GM21447 (cell line): ENCODE results near the gene USF3.
A peak's percentile ranks its signal among the peaks of the same experiment; 100 is the strongest.

Experiments used
- ATAC-seq: cut with Tn5 transposase; IDR thresholded peaks from one replicate; pipeline ENCODE4 v1.9.1; 2021; ENCODE audit not compliant: unreplicated experiment

The USF3 gene

DNA sequence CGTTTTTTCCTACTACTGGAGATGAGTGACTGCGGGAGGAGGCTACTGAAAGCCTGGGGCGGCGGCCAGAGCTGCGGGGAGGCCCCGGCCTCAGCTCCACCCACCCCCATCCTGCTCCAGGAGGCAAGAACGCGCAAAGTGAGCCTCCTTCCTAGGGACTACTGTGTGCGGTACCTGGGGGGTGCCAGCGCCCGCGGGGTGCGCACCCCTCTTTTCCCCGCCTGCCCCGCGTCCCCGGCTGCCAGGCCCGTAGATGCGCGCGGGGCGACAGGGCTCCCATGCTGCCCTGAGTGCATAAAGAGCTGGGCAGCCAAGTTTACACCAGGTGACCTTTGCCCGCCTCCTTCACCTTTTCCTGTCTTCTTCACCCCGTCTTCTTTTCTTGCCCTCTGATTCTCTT, 2.5 kb upstream of the USF3 start:
- ATAC-seq, result no peak

DNA sequence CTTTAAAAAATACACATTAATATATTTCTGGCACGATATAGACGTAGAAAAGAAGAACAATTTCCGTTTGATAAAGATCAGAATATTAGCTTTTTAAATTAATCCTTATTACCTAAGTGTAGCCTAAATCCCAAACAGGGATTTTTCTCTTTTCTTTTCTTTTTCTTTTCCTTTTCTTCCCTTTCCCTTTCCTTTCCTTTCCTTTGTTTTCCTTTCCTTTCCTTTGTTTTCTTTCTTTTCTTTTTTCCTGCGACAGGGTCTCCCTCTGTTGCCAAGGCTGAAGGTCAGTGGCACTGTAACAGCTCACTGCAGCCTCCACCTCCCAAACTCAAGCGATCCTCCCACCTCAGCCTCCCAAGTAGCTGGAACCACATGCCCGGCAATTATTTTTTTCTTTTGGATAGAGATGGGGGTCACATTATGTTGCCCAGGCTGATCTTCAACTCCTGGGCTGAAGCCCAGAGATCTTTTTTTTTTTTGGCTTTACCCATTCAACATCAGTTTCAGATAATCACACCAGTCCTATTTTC, 1.8 kb upstream of the USF3 start:
- ATAC-seq, result no peak

DNA sequence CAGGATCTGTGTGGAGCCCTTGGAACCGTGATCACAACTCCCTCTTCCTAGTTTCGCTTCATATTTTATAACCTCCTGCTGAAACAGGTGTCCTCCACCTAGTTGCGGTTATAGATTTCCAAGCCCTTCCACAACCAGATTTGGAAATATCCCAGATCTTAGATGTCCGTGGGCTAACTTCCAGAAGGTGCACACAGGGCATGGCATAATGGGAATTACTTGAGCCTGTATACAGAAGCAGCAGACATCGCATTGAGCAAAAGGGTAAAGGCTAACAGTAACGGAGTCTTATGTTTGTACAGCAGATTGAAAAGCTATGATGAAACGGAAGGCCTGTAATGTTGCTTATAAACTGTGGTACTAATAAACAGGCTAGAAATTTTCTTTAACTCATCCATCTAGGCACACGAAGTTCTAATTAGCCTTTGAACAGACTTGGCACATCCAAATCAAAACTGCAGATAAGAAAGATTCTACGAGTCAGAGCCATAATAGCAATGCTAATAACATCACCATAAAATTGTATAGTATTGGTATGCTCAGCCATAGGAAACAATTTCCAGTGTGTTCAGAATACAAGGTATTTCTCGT, 1.2 kb upstream of the USF3 start:
- no peak for ATAC-seq

DNA sequence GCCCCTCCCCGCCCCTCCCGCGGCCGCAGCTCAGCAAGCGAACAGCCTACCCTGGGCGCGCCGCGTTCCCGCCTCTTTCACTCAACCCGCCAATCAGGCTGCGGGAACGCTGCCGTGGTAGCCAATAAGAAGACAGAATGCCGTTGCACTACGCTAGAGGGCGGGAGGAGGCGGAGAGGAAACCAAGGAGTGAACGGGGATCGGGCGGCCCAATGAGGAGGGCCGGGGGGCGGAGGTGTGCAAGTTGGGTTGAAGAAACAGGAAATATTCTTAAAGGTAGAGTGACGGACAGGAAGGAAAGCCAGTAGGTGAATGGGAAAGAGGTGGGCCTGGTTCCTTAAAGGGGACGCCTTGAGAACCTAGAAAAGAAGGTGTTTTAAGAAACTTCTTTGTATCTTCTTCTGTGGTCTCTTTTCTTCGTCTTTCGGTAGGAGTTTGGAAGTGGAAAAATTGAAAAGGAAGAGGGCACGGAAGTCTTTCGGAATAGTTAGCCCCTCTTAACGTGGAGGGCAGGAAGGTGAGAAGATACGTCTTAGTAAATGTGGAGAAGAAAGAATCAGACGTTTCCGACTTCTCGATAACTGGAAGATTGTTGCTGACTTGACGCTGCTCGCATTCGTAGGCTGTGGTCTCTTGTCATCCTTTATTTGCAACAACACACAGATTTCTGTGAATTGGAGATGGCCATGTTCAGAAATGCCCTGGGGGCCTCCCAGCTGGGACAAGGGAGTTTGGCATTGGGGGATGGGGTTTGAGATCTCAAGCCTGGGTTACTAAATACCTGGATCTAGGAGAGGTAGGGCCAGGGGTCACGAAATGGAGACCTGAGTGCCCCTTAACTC, 437 bp upstream of the USF3 start:
- ATAC-seq, result peak; percentile 95

DNA sequence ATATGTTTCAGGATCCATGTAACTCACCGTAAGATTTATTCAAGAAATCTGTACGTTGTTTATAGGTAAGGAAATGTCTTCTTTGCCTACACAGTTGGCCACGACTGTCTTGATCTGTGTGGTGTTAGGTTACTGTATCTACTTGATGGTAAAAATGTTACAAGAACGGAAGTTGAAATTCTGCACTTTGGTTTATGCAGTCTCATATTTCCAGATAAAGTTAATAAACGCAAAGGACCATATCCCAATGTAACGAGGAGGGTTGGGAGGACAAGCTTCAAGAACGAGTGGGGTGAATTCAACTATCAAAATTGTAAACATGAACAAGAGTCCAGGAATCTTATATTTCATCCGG, 1.0 kb downstream of the USF3 start:
- ATAC-seq, result no peak

DNA sequence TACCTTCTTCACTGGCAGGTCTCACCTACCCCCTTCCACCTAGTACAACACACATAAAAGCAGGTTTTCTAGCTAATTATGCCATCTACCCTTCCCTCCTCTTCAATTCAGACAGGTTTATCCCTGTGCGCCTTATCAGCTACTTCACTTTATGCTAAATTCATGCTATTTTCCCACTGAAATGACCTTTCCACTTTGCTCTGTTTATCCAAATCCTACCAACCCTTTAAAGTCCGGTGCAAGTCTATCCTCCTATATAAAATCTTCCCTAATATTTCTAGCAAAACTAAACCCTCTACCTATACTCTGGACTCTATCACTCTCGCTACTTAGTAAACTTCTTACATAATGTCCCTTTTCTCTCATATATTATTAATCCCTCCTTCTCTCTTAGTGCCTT, 6.0 kb downstream of the USF3 start:
- no peak for ATAC-seq

DNA sequence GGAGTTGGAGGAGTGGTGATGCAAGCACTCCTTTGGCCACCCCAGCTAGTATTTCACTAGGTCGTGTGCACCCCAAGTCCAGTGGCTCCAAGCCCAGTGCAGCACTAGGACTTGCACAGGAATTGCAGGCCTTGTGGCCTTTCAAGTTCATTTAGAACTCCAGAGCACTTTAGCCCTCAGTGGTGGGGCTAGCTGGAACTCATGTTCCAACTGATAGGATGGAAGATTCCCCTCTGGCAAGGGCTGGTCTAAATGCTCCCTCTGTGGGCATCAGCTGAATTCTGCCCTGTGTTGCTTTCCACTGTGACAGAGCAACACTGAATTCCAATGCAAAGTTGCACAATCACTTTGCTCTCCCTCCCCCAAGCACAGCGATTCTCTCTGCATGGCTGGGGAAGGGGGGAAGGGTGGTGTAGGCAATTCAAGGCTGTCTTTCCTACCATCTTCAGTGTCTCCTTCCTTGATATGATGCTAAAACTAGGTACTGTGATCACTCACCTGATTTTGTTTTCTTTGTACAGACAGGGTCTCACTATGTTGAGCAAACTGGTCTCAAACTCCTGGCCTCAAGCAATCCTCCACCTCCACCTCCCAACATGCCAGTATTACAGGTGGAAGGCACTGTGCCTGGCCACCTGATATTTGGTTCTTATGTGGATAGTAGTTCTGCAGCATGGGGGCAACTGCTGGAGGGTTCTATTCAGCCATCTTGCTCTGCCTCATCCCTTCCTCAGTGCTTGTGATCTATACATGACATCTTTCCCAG, 10.3 kb downstream of the USF3 start:
- no peak for ATAC-seq

DNA sequence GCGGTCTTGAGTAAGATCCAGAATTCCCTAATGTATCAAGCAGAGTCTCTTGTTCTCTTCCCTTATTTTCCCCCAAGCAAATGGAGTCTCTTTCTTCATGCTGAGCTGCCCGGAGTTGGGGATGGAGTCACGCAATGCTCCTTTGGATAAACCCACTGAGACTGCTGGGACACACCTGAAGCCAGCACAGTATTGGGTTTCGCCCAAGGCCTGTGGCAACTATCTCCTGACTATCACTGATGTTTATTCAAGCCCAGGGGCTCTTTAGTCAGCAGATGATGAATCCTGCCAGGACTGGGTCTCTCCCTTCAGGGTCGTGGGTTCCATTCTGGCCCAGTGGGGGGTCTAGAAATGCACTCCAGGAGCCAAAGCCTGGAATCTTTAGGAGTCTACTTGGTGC, 11.3 kb downstream of the USF3 start:
- no peak for ATAC-seq

DNA sequence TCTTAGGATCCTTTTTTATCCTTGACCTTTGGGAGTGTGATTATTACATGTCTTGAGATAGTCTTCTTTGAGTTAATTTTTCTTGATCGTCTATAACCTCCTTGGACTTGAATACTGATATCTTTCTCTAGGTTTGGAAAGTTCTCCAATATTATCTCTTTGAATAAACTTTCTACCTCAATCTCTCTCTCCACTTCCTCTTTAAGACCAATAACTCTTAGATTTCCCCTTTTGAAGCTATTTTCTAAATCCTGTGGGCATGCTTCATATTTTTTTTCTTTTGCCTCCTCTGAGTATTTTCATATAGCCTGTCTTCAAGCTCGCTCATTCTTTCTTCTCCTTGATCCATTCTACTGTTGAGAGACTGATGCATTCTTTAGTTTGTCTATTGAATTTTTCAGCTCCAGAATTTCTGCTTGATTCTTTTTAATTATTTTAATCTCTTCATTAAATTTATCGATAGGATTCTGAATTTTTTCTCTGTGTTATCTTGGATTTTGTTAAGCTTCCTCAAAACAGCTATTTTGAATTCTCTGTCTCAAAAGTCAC, 12.1 kb downstream of the USF3 start:
- ATAC-seq, result no peak

DNA sequence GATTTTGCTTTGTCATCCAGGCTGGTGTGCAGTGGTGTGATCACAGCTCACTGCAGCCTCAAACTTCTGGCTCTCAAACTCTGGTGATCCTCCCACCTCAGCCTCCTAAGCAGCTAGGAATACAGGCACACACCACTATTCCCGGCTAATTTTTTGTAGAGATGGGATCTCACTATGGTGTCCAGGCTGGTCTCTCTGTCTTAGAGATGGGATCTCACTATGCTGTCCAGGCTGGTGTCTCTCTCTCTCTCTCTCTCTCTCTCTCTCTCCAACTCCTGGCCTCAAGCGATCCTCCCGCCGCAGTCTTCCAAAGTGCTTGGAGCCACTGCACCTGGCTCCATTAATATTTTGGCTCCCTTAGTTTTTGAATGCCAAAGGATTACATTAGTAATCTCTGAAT, 17.7 kb downstream of the USF3 start:
- no peak for ATAC-seq

DNA sequence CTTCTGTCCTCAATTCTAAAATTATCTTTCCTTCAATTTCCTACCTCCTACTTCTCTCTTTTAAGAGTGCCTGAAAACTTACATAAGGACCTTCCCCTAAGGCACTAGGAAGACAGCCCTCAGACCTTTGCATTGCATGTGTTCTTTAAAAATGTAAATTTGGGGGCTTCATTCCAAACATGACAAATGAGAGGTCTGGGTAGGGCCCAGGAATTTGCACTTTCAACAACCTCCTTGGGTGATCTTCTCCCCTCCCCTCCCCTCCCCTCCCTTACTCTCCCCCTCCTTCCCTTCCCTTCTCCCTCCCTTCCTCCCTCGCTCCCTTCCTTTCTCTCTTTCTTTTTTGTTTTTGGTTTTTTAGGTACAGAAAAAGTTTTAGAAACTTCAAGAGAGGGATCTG, 18.7 kb downstream of the USF3 start:
- ATAC-seq, result no peak

DNA sequence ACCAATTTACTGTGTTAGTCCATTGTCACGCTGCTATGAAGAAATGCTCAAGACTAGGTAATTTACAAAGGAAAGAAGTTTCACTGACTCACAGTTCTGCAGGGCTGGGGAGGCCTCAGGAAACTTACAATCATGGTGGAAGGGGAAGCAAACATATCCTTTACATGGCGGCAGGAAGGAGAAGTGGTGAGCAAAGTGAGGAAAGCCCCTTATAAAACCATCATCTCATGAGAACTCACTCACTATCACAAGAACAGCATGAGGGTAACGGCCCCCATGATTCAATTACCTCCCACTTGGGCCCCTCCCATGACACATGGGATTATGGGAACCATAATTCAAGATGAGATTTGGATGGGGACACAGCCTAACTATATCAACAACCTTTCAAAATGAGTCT, 20.2 kb downstream of the USF3 start:
- ATAC-seq, result no peak

DNA sequence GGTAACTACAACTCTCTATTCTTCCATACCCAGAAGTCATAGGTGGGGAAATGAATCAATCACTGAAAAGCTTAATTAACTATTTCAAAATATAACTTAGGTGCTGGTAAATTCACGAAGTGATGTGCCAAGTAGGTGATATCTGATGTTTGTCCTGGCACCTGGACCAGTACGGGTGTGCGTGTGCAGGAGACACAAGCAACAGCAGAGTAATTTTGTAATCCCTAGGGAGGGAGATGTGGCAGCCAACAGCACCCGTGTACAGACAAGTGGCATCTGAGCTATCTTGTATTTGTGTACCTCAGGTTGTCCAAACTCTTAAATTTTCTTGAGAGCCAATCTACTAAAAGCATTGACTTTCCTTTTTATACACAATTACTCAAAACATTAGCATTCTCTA, 22.8 kb downstream of the USF3 start:
- ATAC-seq, result no peak

DNA sequence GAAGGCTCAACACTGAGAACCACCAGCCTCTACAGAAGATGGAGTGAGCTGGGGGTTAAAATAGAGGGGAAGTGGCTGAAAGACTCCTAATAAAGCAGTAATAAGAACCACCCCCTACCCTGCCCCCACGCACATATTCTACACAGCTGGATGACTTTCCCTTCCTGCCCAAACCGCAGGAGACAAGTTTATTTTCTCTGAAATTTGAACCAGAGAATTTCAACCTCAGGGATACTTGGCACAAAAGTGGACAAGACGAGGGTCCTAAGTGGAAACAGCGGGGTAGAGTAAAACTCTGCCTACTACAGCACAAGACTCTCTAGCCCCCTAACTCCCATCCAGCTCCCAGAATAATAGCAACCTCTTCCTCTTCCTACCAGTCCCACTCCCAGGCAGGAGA, 28.4 kb downstream of the USF3 start:
- no peak for ATAC-seq

DNA sequence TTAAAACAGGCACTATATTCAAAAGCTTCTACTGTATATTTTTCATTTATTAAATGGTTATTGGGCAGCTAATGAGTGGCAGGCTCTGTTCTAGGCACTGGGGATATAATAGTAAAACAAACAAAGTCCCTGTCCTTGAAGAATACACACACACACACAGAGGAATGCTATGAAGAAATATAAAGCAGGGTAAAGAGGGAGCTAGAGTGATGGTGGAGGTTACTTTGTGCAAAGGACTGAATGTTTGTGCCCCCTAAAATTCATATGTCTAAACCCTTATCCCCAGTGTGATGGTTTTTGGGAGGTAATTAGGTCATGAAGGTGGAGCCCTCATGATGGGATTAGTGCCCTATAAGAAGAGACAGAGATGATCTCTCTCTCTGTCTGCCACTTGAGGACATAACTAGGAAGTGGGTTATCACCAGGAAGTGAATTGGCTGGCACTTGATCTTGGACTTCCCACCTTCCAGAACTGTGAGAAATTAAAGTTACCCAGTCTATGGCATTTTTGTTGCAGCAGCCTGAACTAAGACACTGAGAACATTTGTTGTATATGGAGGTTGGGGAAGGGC, 31.8 kb downstream of the USF3 start:
- no peak for ATAC-seq

DNA sequence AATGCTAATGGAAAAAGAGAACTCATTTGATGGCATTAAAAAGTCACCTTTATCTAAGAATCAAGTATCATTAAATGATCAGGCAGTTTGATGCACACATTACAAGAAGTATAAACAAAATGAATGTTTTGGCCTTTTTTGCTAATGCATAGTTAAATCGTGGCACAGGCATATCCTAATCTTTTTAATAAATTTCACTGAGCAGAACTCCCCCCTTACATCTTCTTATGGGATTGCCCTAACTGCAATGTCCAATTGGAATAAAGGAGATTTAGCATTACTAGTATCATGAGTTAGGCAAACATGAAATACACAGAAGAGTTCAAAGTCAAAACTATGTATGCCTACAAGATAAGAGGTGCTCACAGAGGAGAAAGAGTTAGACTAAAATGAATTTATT, 32.7 kb downstream of the USF3 start:
- no peak for ATAC-seq

DNA sequence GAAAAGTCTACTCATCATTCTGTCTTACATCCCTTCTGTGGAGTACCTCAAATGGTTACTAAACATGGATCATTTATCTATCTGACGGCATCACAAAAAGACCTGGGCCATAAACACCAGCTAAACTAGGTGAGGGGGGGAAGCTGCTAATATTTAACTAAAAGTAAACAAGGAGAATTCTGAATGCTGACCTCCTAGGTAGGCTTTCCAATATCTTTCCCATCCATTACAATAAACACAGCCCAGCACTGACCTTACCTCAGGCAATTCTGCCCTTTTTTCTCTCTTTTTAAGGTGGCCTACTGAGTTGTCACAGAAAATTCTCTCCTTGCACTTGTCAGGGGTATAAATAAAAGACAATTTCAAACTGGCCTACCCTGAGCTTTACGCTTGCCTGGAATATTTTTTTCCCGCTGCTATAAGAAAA, 33.1 kb downstream of the USF3 start:
- ATAC-seq, result no peak

DNA sequence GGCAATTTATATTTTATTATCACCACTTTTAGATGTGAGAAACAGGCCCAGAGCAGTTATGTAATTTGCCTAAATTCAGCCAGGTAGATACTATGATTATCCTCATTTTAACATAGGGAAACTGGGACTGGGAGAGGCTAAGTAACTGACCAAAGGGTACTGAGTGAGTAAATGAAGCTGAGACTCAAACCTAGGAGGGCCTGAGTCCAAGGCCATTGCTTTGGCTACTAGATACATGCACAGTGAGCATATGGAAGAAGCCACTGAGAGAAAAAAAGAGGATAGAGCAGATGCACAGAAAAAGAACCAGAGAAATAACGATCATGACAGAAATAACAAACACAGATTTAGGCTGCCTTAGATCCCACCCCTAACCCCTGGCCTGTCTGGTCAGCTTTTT, 33.6 kb downstream of the USF3 start:
- no peak for ATAC-seq

DNA sequence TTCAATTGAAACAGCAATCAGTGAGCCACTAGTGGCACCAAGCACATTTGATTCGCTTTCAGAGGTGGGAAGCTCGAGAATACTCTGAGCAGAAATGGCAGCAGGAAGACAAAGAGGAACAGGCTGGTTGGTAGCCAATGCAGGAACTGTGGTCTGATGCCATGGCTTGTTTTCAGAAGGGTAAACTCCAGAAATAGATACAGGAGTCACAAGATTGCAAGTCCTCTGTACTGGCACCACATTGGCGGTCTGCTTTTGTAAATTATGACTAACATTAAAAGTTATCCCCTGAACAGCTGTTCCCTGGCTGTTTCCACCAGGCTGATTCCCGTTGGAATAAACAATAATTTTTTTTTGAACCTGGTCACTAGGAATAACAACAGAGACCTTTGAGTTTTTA, 35.5 kb downstream of the USF3 start:
- no peak for ATAC-seq

DNA sequence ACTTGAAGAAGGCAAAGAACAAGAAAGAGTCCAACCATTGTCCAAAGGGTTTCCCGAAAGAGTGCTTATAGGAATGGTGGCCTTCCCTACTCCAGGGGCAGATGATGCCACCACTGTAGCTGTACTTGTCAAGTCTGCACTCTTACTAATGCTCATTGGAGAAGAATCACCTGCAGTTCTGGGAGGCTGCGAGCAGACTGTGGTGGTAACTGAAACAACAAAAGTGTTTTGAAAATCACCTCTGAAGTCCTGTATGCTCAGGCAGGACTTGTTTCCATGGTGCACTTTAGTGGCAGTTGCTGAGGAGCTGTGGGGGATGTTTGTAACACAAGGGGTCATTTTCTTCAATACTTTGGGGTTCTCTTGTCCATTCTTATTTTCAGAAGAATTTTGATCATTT, 36.0 kb downstream of the USF3 start:
- ATAC-seq, result no peak

DNA sequence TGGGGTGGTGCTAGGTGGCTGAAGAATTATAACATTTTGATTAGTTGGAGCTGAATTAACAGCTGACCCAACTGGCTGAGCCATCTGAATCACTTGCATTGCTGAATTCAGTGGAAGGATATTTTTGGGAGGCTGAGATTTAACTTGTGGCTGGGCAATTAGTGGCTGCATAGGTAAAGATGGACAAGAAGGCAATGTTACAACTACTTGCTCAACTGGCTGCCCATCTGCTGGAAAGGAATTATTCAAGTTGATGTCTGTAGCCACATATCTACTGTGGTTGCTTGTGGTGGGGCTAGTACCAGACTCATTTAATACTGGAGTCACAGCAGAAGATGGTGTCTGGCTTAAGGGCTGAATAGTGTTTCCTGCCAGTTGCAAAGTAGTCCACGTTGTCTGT, 36.4 kb downstream of the USF3 start:
- no peak for ATAC-seq
